Liver (tissue), 9 donors: Measurements from ENCODE around the gene JPH3. TPM values are rescaled to one million over a fixed set of nuclear protein-coding genes. Genes with fewer than 3 reads are reported as not detected.

Experiments used
- DNase-seq: peaks from one replicate; pipeline ENCODE4 v3.0.0-alpha.2; 2017; ENCODE audit warnings: low spot score
- H3K27ac ChIP-seq, 2 donors: one replicate each; pipeline ENCODE4 v1.7.0; 2013; ENCODE audit warnings: inconsistent platforms in 2 of 2, low read length in 2 of 2, control low read depth in 1 of 2, low read depth in 1 of 2, mild to moderate bottlenecking in 1 of 2
- H3K27me3 ChIP-seq, 4 donors: one replicate each; pipeline versions ENCODE4 v1.6.1 to v1.7.0; 2013; ENCODE audit warnings: low read length in 3 of 4, inconsistent platforms in 1 of 4, mild to moderate bottlenecking in 1 of 4, moderate library complexity in 1 of 4; ENCODE audit not compliant: control insufficient read depth in 4 of 4, insufficient read depth in 4 of 4
- H3K36me3 ChIP-seq, 4 donors: one replicate each; pipeline versions ENCODE4 v1.6.1 to v1.7.0; 2013; ENCODE audit warnings: low read length in 3 of 4, mild to moderate bottlenecking in 3 of 4, low read depth in 1 of 4, moderate library complexity in 1 of 4; ENCODE audit not compliant: control insufficient read depth in 4 of 4, insufficient read depth in 3 of 4
- H3K4me1 ChIP-seq, 4 donors: one replicate each; pipeline versions ENCODE4 v1.6.1 to v1.7.0; 2013; ENCODE audit warnings: low read length in 3 of 4, mild to moderate bottlenecking in 3 of 4, moderate library complexity in 1 of 4; ENCODE audit not compliant: control insufficient read depth in 4 of 4, insufficient read depth in 4 of 4
- H3K4me3 ChIP-seq, 3 donors: one replicate each; pipeline versions ENCODE4 v1.6.1 to v1.7.0; 2013; ENCODE audit warnings: low read length in 3 of 3, control low read depth in 1 of 3, low read depth in 1 of 3, mild to moderate bottlenecking in 1 of 3
- H3K9ac ChIP-seq, 2 donors: one replicate each; pipeline ENCODE4 v1.7.0; 2013; ENCODE audit warnings: low read length in 2 of 2, mild to moderate bottlenecking in 2 of 2, moderate library complexity in 2 of 2, control low read depth in 1 of 2, low read depth in 1 of 2
- H3K9me3 ChIP-seq, 4 donors: one replicate each; pipeline versions ENCODE4 v1.6.1 to v1.7.0; 2013; ENCODE audit warnings: low read length in 3 of 4; ENCODE audit not compliant: control insufficient read depth in 4 of 4
- EGR1 ChIP-seq, 2 donors: IDR thresholded peaks; 2 replicates each; pipeline ENCODE4 v1.6.1; 2016 to 2018; ENCODE audit warnings: antibody characterized with exemption in 2 of 2, low read depth in 2 of 2
- FOXA1 ChIP-seq: IDR thresholded peaks from 2 replicates; pipeline ENCODE4 v1.6.1; 2016; ENCODE audit warnings: antibody characterized with exemption
- FOXA2 ChIP-seq: IDR thresholded peaks from 2 replicates; pipeline ENCODE4 v1.6.1; 2016; ENCODE audit warnings: antibody characterized with exemption
- GABPA ChIP-seq, 2 donors: IDR thresholded peaks in 1 of 2; conservative IDR thresholded peaks in 1 of 2; 2 replicates each; pipeline ENCODE4 v1.6.1; 2016; ENCODE audit warnings: antibody characterized with exemption in 2 of 2, mild to moderate bottlenecking in 1 of 2, moderate library complexity in 1 of 2
- HNF4G ChIP-seq: IDR thresholded peaks from 2 replicates; pipeline ENCODE4 v1.6.1; 2016; ENCODE audit warnings: antibody characterized with exemption
- NR2F2 ChIP-seq: IDR thresholded peaks from 2 replicates; pipeline ENCODE4 v1.6.1; 2016; ENCODE audit warnings: antibody characterized with exemption
- RAD21 ChIP-seq, 2 donors: IDR thresholded peaks; 2 replicates each; pipeline ENCODE4 v1.6.1; 2016; ENCODE audit warnings: antibody characterized with exemption in 2 of 2, mild to moderate bottlenecking in 2 of 2
- RXRA ChIP-seq, 2 donors: IDR thresholded peaks; 2 replicates each; pipeline ENCODE4 v1.6.1; 2017 to 2018; ENCODE audit warnings: antibody characterized with exemption in 2 of 2, mild to moderate bottlenecking in 1 of 2
- SP1 ChIP-seq: IDR thresholded peaks from 2 replicates; pipeline ENCODE4 v1.6.1; 2018; ENCODE audit warnings: antibody characterized with exemption, mild to moderate bottlenecking
- TAF1 ChIP-seq: conservative IDR thresholded peaks from 2 replicates; pipeline ENCODE4 v1.6.1; 2016; ENCODE audit warnings: antibody characterized with exemption, mild to moderate bottlenecking
- ZBTB33 ChIP-seq: IDR thresholded peaks from 2 replicates; pipeline ENCODE4 v1.6.1; 2016; ENCODE audit warnings: antibody characterized with exemption
- WGBS: extraction: QIAGEN DNeasy Blood & Tissue Kit; methylation state at CpG from one replicate; pipeline ENCODE4 v1.1.7; 2013; 5-methylcytosine and 5-hydroxymethylcytosine counted together
- polyA plus RNA-seq, 2 donors: library from polyadenylated mRNA; stranded (reverse) in 1 of 2; unstranded in 1 of 2; fragments of 200-250 nt in 1 of 2; fragments of >200 nt in 1 of 2; fragmentation: Nextera tagmentation in 1 of 2; extraction: Ambion mirVana in 1 of 2; gene quantifications; one replicate each; pipeline versions ENCODE4 v1.2.1 to v1.2.3, GENCODE V29; 2013 to 2015
- total RNA-seq, 2 donors: library from RNA; depleted of rRNA; stranded (reverse); fragments of >200 nt; gene quantifications; one replicate each; pipeline ENCODE4 v1.2.3, GENCODE V29; 2014
- TF ChIP-seq, protein P1 (sequence below): IDR thresholded peaks from 2 replicates; pipeline ENCODE4 v1.6.1; 2016; ENCODE audit warnings: antibody characterized with exemption, mild to moderate bottlenecking
- TF ChIP-seq, protein P2 (sequence below): IDR thresholded peaks from 2 replicates; pipeline ENCODE4 v1.6.1; 2016; ENCODE audit warnings: antibody characterized with exemption
- TF ChIP-seq, protein P3 (sequence below): fragments of 150-350 bp; IDR thresholded peaks from 2 replicates; pipeline ENCODE4 v1.5.1; 2017; ENCODE audit warnings: improper control_type of control experiment, low read depth, low read length; ENCODE audit not compliant: missing input control
- TF ChIP-seq, protein P4 (sequence below): IDR thresholded peaks from 2 replicates; pipeline ENCODE4 v1.6.1; 2016; ENCODE audit warnings: antibody characterized with exemption
- donor health status: healthy.
- donor health status: healthy.
- donor health status: healthy.
- donor health status: healthy.
- donor health status: healthy.

Gene JPH3
- total and polyA plus RNA-seq, 4 donors, result under 0.01 to 0.09 (median 0.04) TPM

DNA sequence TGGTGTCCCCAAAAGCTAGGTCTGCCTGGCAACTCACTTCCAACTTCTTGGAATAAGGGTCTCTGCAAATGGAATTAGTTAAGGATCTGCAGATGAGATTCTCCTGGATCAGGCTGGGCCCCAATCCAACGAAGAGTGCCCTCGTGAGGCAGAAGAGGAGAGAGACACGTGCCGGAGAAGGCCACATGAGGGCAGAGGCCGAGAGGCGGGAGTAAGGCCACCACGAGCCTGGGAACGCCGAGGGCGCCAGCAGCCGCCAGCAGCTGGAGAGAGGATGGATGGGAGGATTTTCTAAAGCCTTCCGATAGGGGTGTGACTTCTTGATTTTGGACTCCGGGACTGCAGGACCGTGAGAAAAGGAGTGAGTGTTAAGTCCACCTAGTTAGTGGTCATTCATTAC, 76.3 kb downstream of the JPH3 start (continued):
- TF ChIP-seq, protein P1, sequence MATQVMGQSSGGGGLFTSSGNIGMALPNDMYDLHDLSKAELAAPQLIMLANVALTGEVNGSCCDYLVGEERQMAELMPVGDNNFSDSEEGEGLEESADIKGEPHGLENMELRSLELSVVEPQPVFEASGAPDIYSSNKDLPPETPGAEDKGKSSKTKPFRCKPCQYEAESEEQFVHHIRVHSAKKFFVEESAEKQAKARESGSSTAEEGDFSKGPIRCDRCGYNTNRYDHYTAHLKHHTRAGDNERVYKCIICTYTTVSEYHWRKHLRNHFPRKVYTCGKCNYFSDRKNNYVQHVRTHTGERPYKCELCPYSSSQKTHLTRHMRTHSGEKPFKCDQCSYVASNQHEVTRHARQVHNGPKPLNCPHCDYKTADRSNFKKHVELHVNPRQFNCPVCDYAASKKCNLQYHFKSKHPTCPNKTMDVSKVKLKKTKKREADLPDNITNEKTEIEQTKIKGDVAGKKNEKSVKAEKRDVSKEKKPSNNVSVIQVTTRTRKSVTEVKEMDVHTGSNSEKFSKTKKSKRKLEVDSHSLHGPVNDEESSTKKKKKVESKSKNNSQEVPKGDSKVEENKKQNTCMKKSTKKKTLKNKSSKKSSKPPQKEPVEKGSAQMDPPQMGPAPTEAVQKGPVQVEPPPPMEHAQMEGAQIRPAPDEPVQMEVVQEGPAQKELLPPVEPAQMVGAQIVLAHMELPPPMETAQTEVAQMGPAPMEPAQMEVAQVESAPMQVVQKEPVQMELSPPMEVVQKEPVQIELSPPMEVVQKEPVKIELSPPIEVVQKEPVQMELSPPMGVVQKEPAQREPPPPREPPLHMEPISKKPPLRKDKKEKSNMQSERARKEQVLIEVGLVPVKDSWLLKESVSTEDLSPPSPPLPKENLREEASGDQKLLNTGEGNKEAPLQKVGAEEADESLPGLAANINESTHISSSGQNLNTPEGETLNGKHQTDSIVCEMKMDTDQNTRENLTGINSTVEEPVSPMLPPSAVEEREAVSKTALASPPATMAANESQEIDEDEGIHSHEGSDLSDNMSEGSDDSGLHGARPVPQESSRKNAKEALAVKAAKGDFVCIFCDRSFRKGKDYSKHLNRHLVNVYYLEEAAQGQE, result no peak
- TF ChIP-seq TAF1 (no peak), FOXA2 (no peak), SP1 (no peak)
- TF ChIP-seq, protein P2, sequence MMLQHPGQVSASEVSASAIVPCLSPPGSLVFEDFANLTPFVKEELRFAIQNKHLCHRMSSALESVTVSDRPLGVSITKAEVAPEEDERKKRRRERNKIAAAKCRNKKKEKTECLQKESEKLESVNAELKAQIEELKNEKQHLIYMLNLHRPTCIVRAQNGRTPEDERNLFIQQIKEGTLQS, result no peak

DNA sequence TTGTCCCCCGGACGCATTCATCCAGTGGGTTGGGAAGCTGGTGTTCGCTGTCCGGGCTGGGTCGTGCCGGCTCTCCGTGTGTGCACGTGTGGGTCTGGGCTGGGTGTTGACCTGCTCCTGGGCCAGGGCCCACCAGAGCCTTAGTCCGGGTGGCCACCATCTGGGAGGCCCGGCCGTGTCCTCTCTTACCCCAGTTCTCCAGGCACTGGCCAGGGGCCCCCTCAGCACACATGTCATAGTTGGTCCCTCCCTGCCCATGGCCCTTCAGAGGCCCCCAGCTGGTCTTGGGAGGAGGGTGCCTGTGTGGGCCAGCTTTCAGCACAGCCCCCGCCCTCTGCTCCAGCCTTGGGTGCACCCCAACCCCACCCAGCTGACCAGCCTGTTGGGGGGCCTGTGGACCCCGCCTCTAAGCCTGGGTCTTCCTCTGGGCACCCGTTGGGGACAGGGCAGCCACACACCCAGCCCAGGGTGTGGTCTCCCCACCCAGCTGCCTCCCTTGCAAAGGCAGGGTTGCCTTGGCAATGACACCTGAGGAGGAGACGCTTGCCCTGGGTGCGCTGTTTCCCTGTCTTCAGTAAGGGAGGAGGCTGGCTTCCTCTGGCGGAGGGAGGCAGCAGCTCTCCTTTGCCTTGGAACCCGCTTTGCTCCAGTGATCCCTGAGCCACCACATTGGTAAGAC, 77.4 kb downstream of the JPH3 start:
- Histone ChIP-seq H3K4me3 (no peak overlapping the region), H3K27me3 (no peaks in the 10 kb centered on the region), H3K27ac (no peak overlapping the region), H3K4me1 (peaks cover 0 to 1% (median 0%) of the 10 kb centered on the region in 4 donors), H3K9me3 (no peaks in the 10 kb centered on the region), H3K36me3 (no peaks in the 10 kb centered on the region), H3K9ac (no peak overlapping the region)
- TF ChIP-seq RAD21 (IDR thresholded peaks at IDR 0.05) (no peak), HNF4G (no peak), GABPA (IDR thresholded peaks at IDR 0.05 in 1 of 2, conservative IDR thresholded peaks at IDR 0.05 in 1 of 2) (no peak), FOXA1 (no peak), FOXA2 (no peak), RXRA (IDR thresholded peaks at IDR 0.05) (no peak), NR2F2 (no peak), TAF1 (no peak), ZBTB33 (no peak), EGR1 (IDR thresholded peaks at IDR 0.05; ENCODE audit: low read depth in 2 of 2) (no peak)
- TF ChIP-seq, protein P1, result no peak
- TF ChIP-seq, protein P3, sequence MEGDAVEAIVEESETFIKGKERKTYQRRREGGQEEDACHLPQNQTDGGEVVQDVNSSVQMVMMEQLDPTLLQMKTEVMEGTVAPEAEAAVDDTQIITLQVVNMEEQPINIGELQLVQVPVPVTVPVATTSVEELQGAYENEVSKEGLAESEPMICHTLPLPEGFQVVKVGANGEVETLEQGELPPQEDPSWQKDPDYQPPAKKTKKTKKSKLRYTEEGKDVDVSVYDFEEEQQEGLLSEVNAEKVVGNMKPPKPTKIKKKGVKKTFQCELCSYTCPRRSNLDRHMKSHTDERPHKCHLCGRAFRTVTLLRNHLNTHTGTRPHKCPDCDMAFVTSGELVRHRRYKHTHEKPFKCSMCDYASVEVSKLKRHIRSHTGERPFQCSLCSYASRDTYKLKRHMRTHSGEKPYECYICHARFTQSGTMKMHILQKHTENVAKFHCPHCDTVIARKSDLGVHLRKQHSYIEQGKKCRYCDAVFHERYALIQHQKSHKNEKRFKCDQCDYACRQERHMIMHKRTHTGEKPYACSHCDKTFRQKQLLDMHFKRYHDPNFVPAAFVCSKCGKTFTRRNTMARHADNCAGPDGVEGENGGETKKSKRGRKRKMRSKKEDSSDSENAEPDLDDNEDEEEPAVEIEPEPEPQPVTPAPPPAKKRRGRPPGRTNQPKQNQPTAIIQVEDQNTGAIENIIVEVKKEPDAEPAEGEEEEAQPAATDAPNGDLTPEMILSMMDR, result no peak
- TF ChIP-seq, protein P4, sequence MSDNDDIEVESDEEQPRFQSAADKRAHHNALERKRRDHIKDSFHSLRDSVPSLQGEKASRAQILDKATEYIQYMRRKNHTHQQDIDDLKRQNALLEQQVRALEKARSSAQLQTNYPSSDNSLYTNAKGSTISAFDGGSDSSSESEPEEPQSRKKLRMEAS, result no peak
- WGBS, result 83% methylated on average over 18 of the region's 18 CpGs
- DNase-seq, result no peak
